CD4-positive, alpha-beta T cell treated with Interleukin-12 subunit alpha and Interleukin-12 subunit beta, for 1 hour (primary cell): Measurements from ENCODE around the gene JMJD8.
A peak's percentile ranks its signal among the peaks of the same experiment; 100 is the strongest.

Experiments used
- DNase-seq: peaks from one replicate; pipeline ENCODE4 v3.0.0-alpha.2; 2020

Gene JMJD8, protein sequence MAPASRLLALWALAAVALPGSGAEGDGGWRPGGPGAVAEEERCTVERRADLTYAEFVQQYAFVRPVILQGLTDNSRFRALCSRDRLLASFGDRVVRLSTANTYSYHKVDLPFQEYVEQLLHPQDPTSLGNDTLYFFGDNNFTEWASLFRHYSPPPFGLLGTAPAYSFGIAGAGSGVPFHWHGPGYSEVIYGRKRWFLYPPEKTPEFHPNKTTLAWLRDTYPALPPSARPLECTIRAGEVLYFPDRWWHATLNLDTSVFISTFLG

DNA sequence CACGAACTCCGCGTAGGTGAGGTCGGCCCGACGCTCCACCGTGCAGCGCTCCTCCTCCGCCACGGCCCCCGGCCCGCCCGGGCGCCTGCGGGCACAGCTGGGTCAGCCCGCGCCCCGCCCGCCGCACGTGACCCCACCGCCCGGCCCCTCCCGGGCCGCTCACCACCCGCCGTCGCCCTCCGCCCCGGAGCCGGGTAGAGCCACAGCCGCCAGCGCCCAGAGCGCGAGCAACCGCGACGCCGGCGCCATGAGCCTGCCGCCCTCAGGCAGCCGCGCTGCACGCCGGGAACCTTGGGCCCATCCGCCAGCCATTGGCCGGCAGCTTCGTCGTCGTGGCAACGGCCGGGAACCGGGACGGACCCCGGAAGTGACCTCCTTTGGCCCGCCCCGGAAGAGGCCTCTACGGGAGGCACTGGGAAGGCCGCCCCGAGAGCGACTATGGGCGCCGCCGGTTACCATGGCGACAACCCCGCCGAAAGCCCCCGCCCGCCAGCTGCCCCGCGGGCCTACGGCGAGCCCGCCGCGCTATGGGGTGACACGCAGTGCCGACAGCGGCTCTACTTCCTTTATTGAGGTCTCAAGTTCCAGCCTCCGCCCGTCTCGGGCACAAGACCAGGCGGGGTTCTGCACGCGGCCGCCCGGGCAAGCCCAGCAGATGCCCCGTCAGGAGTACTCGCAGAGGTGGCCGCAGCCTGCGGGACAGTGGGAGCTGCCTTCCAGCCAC, at the start of gene JMJD8:
Gene JMJD8 (minus strand): TSS at position 264 of the 724 bp plus-strand sequence. CDS start 15 bp downstream, at position 249.
- peak; percentile 98 for DNase-seq

DNA sequence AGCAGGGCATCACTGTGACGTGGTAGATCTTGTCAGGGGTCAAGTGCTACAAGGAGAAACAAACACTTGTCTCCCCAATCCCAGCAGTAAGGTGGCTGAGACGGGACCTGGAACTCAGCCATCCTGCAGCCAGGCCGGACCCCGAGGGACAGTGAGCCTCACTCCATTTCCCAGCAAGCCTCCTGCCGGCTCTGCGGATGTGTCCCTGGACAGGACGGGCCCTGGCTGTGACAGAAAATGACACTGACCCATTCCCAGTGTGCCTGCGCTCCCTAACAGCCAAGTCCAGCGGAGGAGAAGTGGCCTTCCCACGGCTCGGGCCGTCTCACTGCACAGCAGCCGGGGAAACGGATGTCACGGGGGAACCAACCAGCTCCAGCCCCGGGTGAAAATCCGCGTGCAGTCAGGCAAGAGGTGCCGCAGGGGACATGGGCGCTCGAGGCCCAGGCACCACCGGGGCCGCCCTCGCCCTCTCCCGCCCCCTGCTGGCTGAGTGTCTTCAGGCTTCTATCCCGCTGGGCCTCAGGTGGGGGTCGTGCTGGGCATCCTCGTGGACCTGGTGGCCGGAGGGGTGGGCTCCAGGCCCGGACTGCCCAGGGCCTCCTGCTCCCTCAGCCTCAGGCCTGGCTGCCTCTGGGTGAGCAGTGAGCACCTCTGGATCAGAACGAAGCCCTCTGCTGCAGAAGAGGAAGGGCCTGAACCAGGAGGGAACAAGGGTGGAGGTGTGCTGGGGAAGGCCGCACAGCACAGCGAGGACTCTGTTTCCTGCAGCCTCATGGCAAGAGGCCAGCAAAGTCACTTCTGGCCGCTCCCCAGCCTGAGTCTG, 49.5 kb upstream of the JMJD8 start:
- DNase-seq: no peak

DNA sequence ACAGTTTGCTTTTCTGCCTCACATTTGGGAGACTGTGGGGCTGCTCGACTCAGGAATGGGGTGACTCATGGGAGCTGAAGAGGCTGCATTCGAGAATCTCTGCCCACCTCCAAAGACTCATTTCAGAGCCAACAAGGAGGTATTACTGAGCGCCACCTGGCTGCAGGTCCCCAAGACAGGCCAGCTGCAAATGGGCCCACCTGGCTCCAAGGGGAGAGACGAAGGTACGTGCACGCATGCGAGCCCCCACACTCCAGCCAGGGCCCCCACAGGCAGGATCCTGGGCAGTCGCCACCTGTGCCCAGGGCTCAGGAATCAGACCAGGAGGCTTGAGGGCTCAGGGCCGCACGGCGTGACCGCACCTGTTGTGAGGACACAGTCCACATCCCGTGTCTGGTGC, 48.8 kb upstream of the JMJD8 start:
- no peak for DNase-seq

DNA sequence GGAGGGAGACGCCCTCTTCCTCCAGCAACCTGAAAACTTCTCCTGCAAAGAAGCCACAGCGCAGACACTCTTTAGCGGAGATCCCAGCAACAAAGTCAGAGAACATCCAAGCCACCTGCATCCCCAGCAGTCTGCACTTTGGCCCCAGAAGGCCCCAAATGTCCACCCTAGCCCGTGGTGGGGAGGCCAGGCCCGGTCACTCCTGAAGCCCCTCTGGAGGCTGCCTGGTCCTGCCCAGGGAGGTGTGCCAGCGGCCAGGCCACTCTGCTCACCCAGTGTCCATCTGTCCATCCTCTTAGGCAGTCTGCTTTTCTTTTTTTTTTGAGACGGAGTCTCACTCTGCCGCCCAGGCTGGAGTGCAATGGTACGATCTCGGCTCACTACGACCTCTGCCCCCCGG, 48.2 kb upstream of the JMJD8 start:
- DNase-seq: no peak

DNA sequence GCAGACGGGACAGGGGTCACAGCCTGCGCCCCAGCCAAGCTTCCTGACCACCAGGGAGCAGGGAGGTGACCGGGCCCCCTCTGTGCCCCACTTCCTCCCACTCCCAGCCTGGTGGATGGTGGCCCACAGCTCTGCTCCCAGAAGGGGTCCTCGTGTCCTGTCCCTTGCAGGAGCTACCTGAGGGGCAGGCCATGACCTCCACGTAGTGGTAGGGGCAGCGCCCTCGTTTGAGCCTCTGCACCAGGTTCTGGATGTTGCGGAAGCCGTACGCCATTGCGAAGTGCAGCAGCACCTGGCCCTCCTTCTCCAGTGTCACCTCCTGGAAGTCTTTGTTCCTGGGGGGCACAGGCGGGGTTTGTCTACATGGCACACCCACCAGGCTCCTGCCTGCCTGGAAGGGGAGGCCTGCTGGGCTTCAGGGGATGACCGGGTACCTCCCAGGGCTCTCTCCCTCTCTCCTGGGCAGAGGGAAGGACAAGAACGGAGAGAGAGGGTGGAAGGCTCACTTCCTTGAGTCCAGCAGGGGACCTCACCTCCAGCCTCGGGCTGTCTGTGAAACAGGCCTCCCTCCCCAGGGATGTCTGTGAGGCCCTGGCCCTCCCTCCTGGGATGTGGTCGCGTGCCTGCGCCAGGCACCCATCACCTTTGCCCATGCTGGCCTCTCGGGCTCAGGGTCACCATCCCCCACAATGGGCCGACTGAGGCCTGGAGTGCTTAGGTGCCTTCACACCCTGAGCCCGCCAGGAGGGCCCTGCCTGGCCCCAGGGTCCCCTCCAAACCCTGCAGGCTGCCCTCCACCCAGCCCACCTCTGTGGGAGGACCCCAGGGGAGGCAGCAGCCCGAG, 46.8 kb upstream of the JMJD8 start:
- no peak for DNase-seq

DNA sequence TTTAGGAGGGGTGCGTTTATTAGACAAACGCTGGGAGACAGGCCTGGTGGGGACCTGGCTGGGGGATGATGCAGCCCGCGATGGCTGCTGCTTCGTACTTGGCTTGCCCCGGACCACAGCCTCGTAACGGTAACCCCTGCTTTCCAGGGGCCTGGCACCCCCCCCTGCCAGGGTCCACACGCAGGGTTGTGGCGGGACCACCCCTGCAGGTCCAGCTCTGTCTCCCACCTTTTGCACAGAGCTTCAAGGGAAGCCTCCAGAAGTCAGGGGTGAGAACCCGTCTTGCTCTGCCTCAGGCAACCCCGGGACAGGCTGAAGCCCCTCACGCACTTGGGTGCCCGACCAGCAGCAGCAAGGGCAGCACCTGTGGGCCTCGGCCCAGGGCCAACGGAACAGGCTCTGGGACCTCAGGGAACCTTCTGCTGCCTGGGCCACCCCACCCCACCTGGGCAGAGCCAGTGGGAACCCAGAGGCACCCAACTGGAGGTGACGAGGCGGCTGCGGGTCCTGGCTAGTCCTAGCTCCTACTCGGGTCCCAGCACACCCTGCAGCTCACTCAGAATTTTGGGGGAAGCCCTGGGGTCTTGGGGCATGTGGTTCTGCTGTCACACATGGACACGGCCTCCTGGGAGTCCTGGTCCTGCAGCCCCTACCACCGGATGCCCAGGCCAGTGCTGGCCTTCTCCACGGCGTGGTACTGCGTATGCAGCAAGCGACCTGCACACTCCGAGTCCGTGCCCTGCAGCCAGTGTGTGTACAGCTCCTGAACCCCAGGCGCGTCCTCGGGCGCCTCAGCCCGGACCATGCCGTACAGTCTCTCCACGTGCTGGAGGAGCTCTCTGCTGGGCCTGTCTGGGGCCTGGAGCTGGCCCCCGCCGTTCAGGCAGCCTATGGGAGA, 45.9 kb upstream of the JMJD8 start:
- no peak for DNase-seq

DNA sequence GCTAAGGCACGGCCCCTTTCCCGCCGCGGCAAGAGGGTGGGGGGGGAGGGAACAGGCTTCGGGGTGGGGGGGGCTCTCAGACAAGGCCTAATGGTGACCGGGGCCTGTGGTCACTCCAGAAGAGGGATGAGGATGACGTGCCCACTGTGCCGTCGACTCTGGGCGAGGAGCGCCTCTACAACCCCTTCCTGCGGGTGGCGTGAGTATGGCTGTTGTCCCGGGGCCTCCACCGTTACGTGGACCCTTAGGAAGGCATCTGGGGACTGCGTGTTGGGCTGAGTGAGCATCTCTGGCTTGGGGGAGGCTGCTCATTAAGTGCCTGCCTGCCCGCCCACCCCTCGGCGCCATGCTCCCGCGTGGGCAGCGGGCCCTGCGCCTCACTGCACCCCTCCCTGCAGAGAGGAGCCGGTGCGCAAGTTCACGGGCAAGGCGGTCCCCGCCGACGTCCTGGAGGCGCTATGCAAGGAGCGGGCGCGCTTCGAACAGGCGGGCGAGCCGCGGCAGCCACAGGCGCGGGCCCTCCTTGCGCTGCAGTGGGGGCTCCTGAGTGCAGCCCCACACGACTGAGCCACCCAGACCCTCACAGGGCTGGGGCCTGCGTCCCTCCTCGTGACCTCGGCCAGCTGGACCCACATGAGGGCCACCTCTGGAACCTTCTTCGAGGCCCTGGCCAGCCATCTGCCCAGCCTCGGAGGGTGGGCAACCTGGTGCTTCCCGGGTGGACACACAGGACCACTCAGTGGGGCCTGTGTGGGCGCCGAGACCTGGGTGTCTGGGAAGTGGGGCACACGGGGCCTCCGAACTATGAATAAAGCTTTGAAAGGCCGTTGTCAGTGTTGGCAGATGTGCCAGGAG, 45.0 kb upstream of the JMJD8 start:
- DNase-seq: no peak

DNA sequence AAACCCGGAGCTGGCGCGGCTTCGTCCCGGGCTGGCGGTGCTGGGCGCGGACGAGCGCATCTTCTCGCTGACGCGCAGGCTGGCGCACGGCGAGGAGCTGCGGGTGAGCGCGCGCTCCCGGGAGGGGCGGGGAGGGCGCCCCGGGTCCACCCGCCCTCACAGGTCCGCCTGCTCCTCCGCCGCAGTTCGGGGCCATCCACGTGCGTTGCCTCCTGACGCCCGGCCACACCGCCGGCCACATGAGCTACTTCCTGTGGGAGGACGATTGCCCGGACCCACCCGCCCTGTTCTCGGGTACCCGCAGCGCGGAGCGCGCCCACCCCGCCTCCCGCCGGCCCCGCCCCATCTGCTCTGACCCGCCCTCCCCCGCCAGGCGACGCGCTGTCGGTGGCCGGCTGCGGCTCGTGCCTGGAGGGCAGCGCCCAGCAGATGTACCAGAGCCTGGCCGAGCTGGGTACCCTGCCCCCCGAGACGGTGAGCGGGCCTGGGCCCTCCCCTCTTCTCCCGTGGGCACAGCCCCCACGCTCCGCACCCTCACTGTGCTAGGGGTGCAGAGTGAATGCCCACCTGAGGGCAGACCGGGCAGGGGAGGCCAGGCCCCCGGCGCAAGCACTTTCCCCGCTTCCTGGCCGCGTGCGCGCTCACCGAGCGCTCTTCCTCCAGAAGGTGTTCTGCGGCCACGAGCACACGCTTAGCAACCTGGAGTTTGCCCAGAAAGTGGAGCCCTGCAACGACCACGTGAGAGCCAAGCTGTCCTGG, 44.2 kb upstream of the JMJD8 start:
- peak; percentile 75 for DNase-seq

DNA sequence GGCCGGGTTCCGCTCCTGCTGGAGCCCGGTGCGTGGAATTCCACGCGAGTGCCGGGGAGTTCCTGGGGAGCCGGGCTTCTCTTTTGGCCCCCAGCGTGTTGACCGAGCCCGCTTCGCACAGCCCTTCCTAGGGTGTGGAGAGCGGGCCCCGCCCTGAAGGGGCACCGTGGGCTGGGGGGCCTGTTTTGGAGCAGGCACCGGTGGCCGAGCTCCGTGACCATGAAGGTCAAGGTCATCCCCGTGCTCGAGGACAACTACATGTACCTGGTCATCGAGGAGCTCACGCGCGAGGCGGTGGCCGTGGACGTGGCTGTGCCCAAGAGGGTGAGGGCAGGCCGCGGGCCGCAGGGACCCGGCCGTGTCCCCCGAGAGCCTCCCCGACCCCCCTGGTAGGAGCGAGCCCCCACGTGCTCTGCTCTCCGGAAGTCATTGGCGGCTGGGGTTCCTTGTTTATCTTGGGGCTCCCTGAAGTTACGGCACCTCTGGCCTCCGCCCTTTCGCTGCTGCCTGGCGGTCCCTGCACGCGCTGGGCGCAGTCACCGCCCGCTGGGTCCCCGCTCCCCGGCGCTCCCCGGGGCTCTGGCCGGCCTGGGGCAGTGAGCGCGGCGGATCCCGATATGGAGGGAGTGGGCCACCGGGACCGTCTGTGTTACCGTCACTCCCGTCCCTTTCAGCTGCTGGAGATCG, 43.3 kb upstream of the JMJD8 start:
- DNase-seq: peak; percentile 40

DNA sequence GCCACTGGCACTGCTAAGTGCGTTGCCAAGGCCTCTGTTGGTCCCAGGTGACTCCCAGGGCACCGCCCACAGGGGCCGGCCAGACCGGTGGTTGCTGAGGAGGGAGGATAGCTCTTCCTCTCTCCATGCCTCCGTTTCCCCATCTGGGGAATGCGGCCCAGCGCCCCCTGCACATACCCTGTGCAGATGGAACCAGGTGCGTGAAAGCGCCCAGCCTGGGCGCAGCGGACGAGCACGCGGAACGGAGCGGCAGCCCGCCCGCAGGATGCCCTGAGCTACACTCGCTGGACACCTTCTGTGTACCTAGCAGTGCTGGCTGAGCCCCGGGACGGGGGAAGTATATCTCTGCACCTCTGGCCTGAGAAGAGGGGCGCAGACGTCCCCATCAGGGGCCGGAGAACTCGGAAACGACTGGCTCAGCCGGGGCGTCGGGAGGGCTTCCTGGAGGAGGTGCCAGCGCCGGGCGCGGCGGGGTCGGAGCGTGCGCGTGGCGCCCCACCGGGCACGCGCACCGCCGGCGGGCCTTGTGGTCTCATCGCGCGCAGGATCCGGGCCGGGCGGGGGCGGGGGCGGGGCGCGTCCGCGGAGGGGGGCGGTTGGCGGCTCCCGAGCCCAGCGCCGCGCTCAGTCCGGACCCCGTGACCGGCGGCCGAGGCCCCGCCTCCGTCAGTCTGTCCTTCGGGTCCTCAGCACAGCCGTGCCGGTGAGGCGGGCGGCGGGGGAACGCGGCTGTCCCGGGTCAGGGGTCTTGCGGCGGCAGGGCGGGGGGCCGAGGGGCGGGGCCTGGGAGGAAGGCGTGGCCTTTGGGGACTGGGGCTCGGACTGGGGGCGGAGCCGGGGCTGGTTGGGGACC, 42.5 kb upstream of the JMJD8 start, which contains the start of the genes CCDC78 and HAGHL:
Gene CCDC78 (minus strand): TSS at position 6 of the 853 bp plus-strand sequence. CDS start 76 bp downstream, outside the sequence.
Gene HAGHL (plus strand): TSS at position 669 of the 853 bp plus-strand sequence. CDS start 404 bp downstream, outside the sequence.
- DNase-seq: peak; percentile 76

DNA sequence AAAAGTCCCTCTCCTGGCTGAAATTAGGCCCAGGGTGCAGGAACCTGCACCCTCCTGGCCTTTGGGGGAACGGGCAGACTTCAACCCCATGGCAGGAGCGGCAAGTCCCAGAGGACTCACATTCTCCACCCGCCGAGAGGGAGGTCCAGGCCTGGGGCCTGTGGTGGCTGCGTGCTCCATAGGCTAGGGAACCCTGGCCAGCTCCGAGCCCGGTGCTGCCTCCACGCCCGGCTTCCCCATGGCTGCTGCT, 42.0 kb upstream of the JMJD8 start:
- no peak for DNase-seq

DNA sequence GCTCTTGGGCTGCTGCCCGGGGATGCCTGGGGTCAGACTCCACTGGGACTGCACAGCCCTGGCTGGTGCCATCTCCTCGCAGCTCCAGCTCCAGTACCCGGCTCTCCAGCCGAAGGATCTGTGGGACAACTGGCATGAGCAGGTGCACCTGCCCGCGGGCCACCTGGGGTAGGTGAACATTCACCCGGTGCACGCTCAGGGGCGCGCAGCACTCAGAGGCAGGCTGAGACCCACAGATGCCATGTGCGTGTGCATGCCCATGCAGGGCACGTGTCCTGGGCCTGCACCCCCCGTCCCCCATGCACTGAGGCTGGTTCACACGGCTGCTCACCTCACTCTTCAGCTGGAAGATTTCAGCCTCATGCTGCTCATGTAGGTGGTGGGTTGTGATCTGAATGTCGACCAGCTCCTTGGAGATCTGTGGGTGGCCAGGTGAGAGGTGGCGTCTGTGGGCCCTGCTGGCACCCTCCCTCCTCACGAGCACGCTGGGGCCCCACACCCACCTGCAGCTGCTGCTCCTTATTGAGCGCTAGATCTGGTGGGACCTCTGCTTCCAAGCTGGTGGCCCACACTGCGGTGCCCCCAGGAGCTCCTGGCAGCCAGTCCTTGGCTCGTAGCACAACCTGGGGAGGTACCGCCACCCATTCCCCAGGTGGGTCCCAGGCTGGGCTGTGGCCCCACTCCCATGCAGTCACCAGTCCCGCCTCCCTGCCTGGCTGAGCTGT, 41.5 kb upstream of the JMJD8 start:
- no peak for DNase-seq

DNA sequence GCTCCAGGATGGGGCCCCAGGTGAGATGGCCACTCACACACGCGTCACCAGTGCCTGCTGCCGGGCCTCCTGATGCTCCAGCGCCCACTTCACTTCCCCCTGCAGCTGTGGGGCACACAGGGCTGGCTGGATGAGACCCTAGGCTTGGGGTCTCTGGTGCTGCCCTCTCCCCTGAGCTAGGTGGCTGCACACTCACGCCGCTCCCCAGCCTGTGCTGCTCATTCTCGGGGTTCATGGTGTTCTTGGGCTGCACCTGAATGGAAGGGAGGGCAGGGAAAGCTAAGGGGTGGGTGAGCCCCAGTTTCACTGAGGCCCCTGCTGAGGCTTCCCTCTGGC, 40.9 kb upstream of the JMJD8 start:
- no peak for DNase-seq

DNA sequence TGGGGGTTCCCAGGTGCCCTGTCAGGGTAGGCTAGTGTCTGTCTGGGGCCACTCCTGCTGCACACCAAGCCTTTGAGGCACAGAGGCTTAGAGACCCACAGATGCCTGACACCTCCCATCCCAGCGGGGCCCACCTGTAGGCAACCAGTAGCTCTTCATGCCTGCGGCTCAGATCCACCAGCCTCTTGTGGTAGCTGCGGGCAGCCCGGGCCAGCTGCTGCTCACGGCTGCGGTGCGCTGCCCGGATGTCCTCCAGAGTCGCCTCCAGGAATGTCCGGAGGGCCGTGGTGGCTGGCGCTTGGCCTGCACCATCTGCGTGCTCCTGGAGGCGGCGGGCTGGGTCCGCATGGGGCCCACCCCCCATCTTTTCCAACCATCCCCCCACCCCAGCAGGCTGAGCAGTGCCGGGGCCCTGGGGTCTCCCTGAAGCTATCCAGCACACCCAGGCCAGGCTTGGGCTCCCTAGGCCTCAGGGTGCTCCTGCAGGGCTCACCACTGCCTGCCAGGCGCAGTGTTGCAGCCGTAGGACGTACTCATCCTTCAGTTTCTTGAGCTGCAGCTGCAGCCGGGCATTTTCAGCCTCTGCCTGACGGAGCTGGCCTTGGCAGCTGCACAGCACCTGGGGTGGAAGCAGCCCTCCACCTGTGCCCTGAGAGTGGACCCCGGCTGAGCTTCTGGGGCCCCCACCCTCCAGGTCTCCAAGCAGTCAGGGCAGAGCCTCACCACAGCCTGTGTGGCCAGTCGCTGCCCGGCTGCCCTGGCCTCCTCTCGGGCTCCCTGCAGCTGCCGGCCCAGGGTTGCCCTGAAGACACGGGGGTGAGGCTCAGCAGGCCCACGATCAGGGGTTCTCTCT, 40.3 kb upstream of the JMJD8 start:
- no peak for DNase-seq

DNA sequence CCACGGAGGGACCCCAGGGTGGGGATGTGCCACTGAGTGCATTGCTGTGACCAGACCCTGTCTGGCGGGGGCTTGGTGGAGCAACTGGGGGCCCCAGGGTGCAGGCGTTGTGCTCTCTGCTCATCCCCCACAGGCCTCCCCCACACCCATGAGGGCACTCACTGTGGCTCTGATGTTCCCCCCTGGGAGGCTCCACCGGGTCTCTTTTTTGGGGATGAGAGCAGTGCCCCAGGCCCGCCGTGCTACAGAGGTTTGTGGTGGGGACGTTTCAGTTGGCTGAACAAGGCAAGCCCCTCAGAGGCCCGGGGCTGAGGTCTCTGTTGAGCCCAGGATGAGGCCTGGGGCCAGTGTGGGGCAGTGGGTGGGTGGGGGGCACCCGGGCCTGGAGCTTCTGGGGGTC, 39.6 kb upstream of the JMJD8 start:
- no peak for DNase-seq

DNA sequence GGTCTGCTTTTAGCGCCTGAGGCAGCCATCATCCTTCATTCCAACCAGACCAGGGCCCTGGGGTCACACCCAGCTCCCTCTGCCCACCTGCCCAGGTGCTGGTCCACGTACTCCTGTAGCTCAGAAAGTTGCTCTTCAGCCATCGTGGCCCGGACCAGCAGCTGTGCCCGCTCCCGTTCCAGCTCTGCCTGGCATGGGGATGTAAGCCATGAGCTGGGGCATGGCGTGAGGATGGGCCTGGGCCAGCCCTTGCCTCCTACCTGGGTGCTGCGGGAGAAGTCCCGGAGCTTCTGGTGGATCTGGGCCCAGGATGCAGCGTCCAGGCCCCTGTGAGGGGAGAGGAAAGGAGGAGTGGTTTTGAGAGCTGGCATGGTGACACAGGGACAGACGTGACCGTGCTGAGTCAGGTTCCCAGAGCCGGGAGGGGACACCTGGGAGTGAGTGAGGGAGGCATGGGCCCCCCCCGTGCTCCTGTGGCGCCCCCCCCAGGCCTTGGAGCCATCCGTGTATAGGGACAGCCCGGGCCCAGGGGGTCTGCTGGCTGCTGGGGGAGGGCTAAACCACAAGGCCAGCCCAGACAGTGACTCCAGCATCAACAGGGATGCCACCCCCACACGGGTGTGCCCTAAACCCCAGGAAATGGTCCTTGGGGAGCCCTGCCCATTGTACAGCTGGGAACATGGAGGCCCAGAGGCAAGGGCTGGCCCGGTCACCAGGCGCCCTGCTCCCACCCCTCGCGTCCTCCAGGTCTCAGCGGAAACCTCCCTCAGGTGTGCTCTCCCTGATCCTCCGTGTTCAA, 38.9 kb upstream of the JMJD8 start:
- no peak for DNase-seq
